ENCODE results near the gene COL18A1. TPM values are rescaled to one million over a fixed set of nuclear protein-coding genes. Genes with fewer than 3 reads are reported as not detected.

The COL18A1 gene
- total RNA-seq, 1 donor from 2014 or later = 61.1 TPM

GRCh38 chr21:45445369-45445768, 40.4 kb downstream of the COL18A1 start:
- no peaks in the 10 kb centered on the region for H3K4me1 Mint-ChIP-seq (ENCODE audit: unreplicated experiment)
- no peaks in the 10 kb centered on the region for H3K9me3 Mint-ChIP-seq (ENCODE audit: unreplicated experiment)
- H3K27me3 Mint-ChIP-seq (ENCODE audit: unreplicated experiment) = peaks cover 4% of the 10 kb centered on the region
- no peak overlapping the region for H3K4me3 Mint-ChIP-seq (ENCODE audit: unreplicated experiment)
- no peaks in the 10 kb centered on the region for H3K36me3 Mint-ChIP-seq (ENCODE audit: low read depth, unreplicated experiment)
- H3K27ac Mint-ChIP-seq (ENCODE audit: unreplicated experiment) = no peak overlapping the region
- no peak for DNase-seq (ENCODE audit: low spot score)
- TF ChIP-seq CTCF (IDR thresholded peaks at IDR 0.05; ENCODE audit: unreplicated experiment) = no peak

GRCh38 chr21:45447821-45448220, 42.9 kb downstream of the COL18A1 start:
- H3K27me3 Mint-ChIP-seq (ENCODE audit: unreplicated experiment) = peaks cover 2% of the 10 kb centered on the region
- H3K4me1 Mint-ChIP-seq (ENCODE audit: unreplicated experiment) = no peaks in the 10 kb centered on the region
- TF ChIP-seq CTCF (IDR thresholded peaks at IDR 0.05; ENCODE audit: unreplicated experiment) = no peak
- no peak for DNase-seq (ENCODE audit: low spot score)
- H3K27ac Mint-ChIP-seq (ENCODE audit: unreplicated experiment) = no peak overlapping the region
- no peaks in the 10 kb centered on the region for H3K9me3 Mint-ChIP-seq (ENCODE audit: unreplicated experiment)
- no peaks in the 10 kb centered on the region for H3K36me3 Mint-ChIP-seq (ENCODE audit: low read depth, unreplicated experiment)
- H3K4me3 Mint-ChIP-seq (ENCODE audit: unreplicated experiment) = no peak overlapping the region

DNA sequence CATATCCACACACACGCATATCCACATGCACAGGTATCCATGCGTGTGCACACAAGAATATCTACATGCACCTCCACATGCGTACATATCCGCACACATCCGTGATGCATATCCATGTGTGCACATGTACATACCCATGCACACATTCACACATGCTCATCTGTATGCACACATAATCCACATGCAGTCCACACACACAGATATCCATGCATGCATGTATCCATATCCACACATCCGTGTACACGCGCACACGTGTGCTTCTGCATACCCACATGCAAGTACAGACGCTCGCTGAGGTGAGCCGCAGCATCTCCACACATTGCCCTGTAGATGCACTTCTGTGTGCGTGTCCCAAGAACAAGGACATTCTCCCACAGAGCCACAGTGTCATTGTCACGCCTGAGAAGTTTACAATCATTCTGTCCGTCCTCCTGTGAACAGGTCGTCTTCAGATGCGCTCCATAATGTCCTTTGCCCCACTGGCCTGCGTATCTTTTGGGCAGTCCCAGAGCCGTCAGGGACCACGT, 43.4 kb downstream of the COL18A1 start:
- Mint-ChIP-seq H3K27me3 (ENCODE audit: unreplicated experiment) (peaks cover 2% of the 10 kb centered on the region), H3K9me3 (ENCODE audit: unreplicated experiment) (no peaks in the 10 kb centered on the region), H3K4me3 (ENCODE audit: unreplicated experiment) (no peak overlapping the region), H3K27ac (ENCODE audit: unreplicated experiment) (no peak overlapping the region), H3K4me1 (ENCODE audit: unreplicated experiment) (no peaks in the 10 kb centered on the region), H3K36me3 (ENCODE audit: low read depth, unreplicated experiment) (no peaks in the 10 kb centered on the region)
- no peak for DNase-seq (ENCODE audit: low spot score)
- no peak for TF ChIP-seq CTCF (IDR thresholded peaks at IDR 0.05; ENCODE audit: unreplicated experiment)

- H3K4me3 Mint-ChIP-seq (ENCODE audit: unreplicated experiment) = no peak overlapping the region
- TF ChIP-seq CTCF (IDR thresholded peaks at IDR 0.05; ENCODE audit: unreplicated experiment) = no peak
- no peak for DNase-seq (ENCODE audit: low spot score)
- no peaks in the 10 kb centered on the region for H3K9me3 Mint-ChIP-seq (ENCODE audit: unreplicated experiment)
- H3K4me1 Mint-ChIP-seq (ENCODE audit: unreplicated experiment) = no peaks in the 10 kb centered on the region
- no peak overlapping the region for H3K27ac Mint-ChIP-seq (ENCODE audit: unreplicated experiment)
- no peaks in the 10 kb centered on the region for H3K36me3 Mint-ChIP-seq (ENCODE audit: low read depth, unreplicated experiment)
- peaks cover 2% of the 10 kb centered on the region for H3K27me3 Mint-ChIP-seq (ENCODE audit: unreplicated experiment)
Measured at GRCh38 chr21:45448810-45449657, 44.1 kb downstream of the COL18A1 start.

Measured in endothelial cell (in vitro differentiated cells).